PC-3 (cell line): Measurements from ENCODE around the gene SET. TPM values are rescaled to one million over a fixed set of nuclear protein-coding genes. Genes with fewer than 3 reads are reported as not detected.

Experiments
- ATAC-seq: fragments of 200-7000 bp; cut with Tn5 transposase; 2 replicates; pipeline ENCODE4 v1.9.1; 2020; ENCODE audit warnings: mild to moderate bottlenecking, moderate library complexity
- BruUV-seq: library from RNA; stranded (reverse); fragments of 400-500 nt; replicated peaks from 2 replicates; lab custom pipeline; 2021; lab: Mats Ljungman, UMichigan
- CTCF ChIA-PET: fragments of 300-600 bp; sonication (Branson Sonifier 250); formaldehyde crosslinking; loops from one replicate; lab custom pipeline; 2022; ENCODE audit warnings: antibody characterized with exemption; lab: Charles Lee
- POLR2A ChIA-PET: fragments of 300-600 bp; sonication (Branson Sonifier 250); formaldehyde crosslinking; loops from one replicate; lab custom pipeline; 2022; ENCODE audit warnings: antibody characterized with exemption; ENCODE audit not compliant: unreplicated experiment; lab: Charles Lee
- DNase-seq: peaks from one replicate; pipeline ENCODE4 v3.0.0-alpha.2; 2015
- H2AFZ ChIP-seq: fragments of 300-600 bp; sonication (generic); 2 replicates; pipeline ENCODE4 v1.6.0; 2016; ENCODE audit warnings: antibody characterized with exemption, low read length
- H3F3A ChIP-seq: fragments of 300-600 bp; sonication (generic); one replicate; pipeline ENCODE4 v1.6.0; 2017; ENCODE audit warnings: antibody characterized with exemption, low read length, control low read depth, mild to moderate bottlenecking; ENCODE audit not compliant: unreplicated experiment
- H3K27ac ChIP-seq: fragments of 300-600 bp; sonication (generic); 2 replicates; pipeline ENCODE4 v1.5.1; 2016; ENCODE audit warnings: mild to moderate bottlenecking, low read length
- H3K27me3 ChIP-seq: fragments of 300-600 bp; sonication (generic); 2 replicates; pipeline ENCODE4 v1.6.1; 2016; ENCODE audit warnings: low read length, mixed read lengths
- H3K36me3 ChIP-seq: fragments of 300-600 bp; sonication (generic); 2 replicates; pipeline ENCODE4 v1.6.1; 2016; ENCODE audit warnings: low read depth, mixed run types, low read length, mixed read lengths
- H3K4me1 ChIP-seq: fragments of 300-600 bp; sonication (generic); 2 replicates; pipeline ENCODE4 v1.5.1; 2016; ENCODE audit warnings: low read length; ENCODE audit not compliant: insufficient read depth
- H3K4me2 ChIP-seq: fragments of 300-600 bp; sonication (generic); 2 replicates; pipeline ENCODE4 v1.6.0; 2016; ENCODE audit warnings: low read length
- H3K4me3 ChIP-seq: fragments of 300-600 bp; sonication (generic); 2 replicates; pipeline ENCODE4 v1.5.1; 2016; ENCODE audit warnings: mild to moderate bottlenecking, low read length, mixed read lengths
- H3K79me2 ChIP-seq: fragments of 300-600 bp; sonication (generic); 2 replicates; pipeline ENCODE4 v1.6.1; 2017; ENCODE audit warnings: low read length, mixed read lengths
- H3K9ac ChIP-seq: fragments of 300-600 bp; sonication (generic); 2 replicates; pipeline ENCODE4 v1.6.0; 2016; ENCODE audit warnings: mild to moderate bottlenecking, low read length
- H3K9me2 ChIP-seq: fragments of 300-600 bp; sonication (generic); replicated peaks from 2 replicates; pipeline ENCODE4 v1.6.1; 2016; ENCODE audit warnings: mixed run types, low read length, mixed read lengths
- H3K9me3 ChIP-seq: fragments of 300-600 bp; sonication (generic); 2 replicates; pipeline ENCODE4 v1.6.1; 2016; ENCODE audit warnings: low read length, mixed read lengths
- H4K20me1 ChIP-seq: fragments of 300-600 bp; sonication (generic); 2 replicates; pipeline ENCODE4 v1.6.1; 2016; ENCODE audit warnings: low read length, mixed read lengths
- CTCF ChIP-seq: fragments of 300-600 bp; sonication (generic); conservative IDR thresholded peaks from 2 replicates; pipeline ENCODE4 v1.5.1; 2017; ENCODE audit warnings: antibody characterized with exemption, low read depth, mild to moderate bottlenecking, low read length
- EZH2 ChIP-seq: fragments of 300-600 bp; sonication (generic); IDR thresholded peaks from one replicate; pipeline ENCODE4 v1.6.1; 2017; ENCODE audit warnings: antibody characterized with exemption, mild to moderate bottlenecking, low read length; ENCODE audit not compliant: unreplicated experiment
- EZH2phosphoT487 ChIP-seq: fragments of 300-600 bp; sonication (generic); IDR thresholded peaks from 2 replicates; pipeline ENCODE4 v1.6.1; 2018; ENCODE audit warnings: mild to moderate bottlenecking, antibody characterized with exemption, low read length, borderline replicate concordance
- intact Hi-C: fragments of 100-400 bp; cut with micrococcal nuclease; formaldehyde crosslinking; loops from 2 replicates; pipeline ENCODE4 v1.9.0; 2023
- total RNA-seq: library from RNA; depleted of rRNA; stranded (reverse); fragments of >200 nt; gene quantifications from 2 replicates; pipeline ENCODE4 v1.2.3, GENCODE V29; 2014

The SET gene
- total RNA-seq, 1 experiment from 2014 or later: 647 TPM

GRCh38 chr9:128723866-128724743, 35.1 kb downstream of the SET start, which contains the start of gene ZDHHC12:
Gene ZDHHC12, minus strand, starts transcription at chr9:128724127. Its CDS starts 34 bp downstream, at chr9:128724093.
- Histone ChIP-seq H3K4me1 (no peaks in the 10 kb centered on the region), H3K9me3 (no peaks in the 10 kb centered on the region), H3K36me3 (no peaks in the 10 kb centered on the region), H2AFZ (peak within 1 kb of the TSS; percentile 92), H3K27me3 (no peaks in the 10 kb centered on the region), H3K9ac (peak within 1 kb of the TSS; percentile 88), H3K4me2 (peak within 1 kb of the TSS; percentile 94), H4K20me1 (no peaks in the 10 kb centered on the region), H3K9me2 (no peaks in the 10 kb centered on the region), H3K27ac (no peak within 1 kb of the TSS), H3K79me2 (0 out of 2 replicates have a peak, but pooled peaks cover 4% of the 10 kb centered on the region), H3F3A (no peaks in the 10 kb centered on the region), H3K4me3 (peak within 1 kb of the TSS; percentile 81)
- CTCF ChIA-PET: interaction anchor here (0.6 to 1.0 kb wide), 4 partner anchors 9 to 689 kb away, joined by 3 to 10 read pairs (median 4); no protein-coding TSS in a partner anchor
- intact Hi-C loops: no loop called here
- POLR2A ChIA-PET: interaction anchor here (0.6 kb wide), 2 partner anchors 47 to 94 kb away, joined by 3 read pairs; partner anchors contain the start of gene ENDOG
- ATAC-seq: peak; percentile 94
- no TSS peak for BruUV-seq
- peak; percentile 95 for DNase-seq
- TF ChIP-seq EZH2 (no peak), EZH2phosphoT487 (no peak), CTCF (no peak)

- Histone ChIP-seq H2AFZ (peak overlapping the region; percentile 86), H3K27me3 (no peaks in the 10 kb centered on the region), H3K4me2 (peak overlapping the region; percentile 91), H3K27ac (no peak overlapping the region), H3K79me2 (0 out of 2 replicates have a peak, but pooled peaks cover 4% of the 10 kb centered on the region), H3K9me2 (no peaks in the 10 kb centered on the region), H3K4me1 (no peaks in the 10 kb centered on the region), H3K4me3 (peak overlapping the region; percentile 81), H3F3A (no peaks in the 10 kb centered on the region), H3K36me3 (no peaks in the 10 kb centered on the region), H3K9ac (peak overlapping the region; percentile 45), H3K9me3 (no peaks in the 10 kb centered on the region), H4K20me1 (no peaks in the 10 kb centered on the region)
- BruUV-seq: TSS peak; percentile 66
- intact Hi-C loops: no loop called here
- TF ChIP-seq EZH2phosphoT487: no peak
- no peak for TF ChIP-seq CTCF
- TF ChIP-seq EZH2: no peak
- POLR2A ChIA-PET: interaction anchor here (0.6 kb wide), 1 partner anchor 94 kb away, joined by 3 read pairs; the partner anchor contains the start of gene ENDOG
- peak; percentile 72 for DNase-seq
- ATAC-seq: peak; percentile 64
- CTCF ChIA-PET: interaction anchor here (0.6 to 1.0 kb wide), 3 partner anchors 9 to 689 kb away, joined by 3 to 10 read pairs (median 4); no protein-coding TSS in a partner anchor
Observed at GRCh38 chr9:128724744-128725211, 35.8 kb downstream of the SET start.
